Cardiac fibroblast (primary cell): ENCODE results near the gene GLDC.

Source experiments
- DNase-seq, 2 donors: peaks; one replicate each; pipeline versions ENCODE4 v3.0.0 to v3.0.0-alpha.2; 2010; ENCODE audit warnings: low read depth in 2 of 2
- H3K4me3 ChIP-seq, 2 donors: replicated peaks in 1 of 2; 1 replicate in 1 of 2; 2 replicates in 1 of 2; pipeline ENCODE4 v1.5.1; 2011; ENCODE audit warnings: low read depth in 2 of 2, low read length in 2 of 2, mild to moderate bottlenecking in 2 of 2, moderate library complexity in 1 of 2
- TF ChIP-seq, protein P1 (sequence below): IDR thresholded peaks from one replicate; pipeline ENCODE4 v1.5.1; 2011; ENCODE audit warnings: low read depth, mild to moderate bottlenecking, low read length, inconsistent platforms

The GLDC gene

DNA sequence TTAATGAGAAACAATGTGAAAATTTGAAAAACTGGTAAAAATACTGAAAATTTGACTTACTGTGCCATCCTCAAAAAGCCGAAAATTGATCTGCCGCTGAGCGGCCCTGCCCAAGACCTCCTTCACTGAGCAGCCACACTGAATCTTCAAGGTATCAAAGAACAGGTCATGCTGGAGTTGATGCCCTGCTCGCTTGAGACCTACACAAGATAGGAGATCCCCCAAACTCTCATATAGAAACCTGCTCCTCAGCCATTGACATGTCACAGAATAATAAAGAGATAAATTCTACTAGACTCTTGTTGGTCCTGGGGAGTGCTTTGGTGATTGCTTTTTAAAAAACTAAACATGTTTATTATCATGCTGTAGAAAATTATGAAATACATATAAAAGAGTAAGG lies 52.7 kb downstream of the GLDC start:
- TF ChIP-seq, protein P1, sequence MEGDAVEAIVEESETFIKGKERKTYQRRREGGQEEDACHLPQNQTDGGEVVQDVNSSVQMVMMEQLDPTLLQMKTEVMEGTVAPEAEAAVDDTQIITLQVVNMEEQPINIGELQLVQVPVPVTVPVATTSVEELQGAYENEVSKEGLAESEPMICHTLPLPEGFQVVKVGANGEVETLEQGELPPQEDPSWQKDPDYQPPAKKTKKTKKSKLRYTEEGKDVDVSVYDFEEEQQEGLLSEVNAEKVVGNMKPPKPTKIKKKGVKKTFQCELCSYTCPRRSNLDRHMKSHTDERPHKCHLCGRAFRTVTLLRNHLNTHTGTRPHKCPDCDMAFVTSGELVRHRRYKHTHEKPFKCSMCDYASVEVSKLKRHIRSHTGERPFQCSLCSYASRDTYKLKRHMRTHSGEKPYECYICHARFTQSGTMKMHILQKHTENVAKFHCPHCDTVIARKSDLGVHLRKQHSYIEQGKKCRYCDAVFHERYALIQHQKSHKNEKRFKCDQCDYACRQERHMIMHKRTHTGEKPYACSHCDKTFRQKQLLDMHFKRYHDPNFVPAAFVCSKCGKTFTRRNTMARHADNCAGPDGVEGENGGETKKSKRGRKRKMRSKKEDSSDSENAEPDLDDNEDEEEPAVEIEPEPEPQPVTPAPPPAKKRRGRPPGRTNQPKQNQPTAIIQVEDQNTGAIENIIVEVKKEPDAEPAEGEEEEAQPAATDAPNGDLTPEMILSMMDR: no peak
- no peak for DNase-seq
- H3K4me3 ChIP-seq: no peak overlapping the region

DNA sequence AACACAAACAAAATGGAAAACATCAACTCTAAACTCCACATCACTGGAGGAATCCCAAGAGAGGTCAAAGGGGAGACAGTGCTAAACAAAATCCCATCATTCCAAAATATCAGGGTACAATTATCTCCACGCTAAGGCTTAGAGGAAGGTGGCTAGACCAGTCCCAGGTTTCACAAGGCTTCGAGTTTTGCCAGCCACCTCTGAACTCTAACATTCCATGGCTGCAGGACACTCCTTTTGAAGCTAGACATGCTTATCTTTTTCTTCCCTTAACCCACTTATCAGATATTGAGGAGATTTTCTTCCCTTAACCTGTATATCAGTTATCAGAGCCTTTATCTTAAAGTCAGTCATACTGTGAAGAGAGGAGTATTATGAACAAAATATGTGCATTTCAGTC lies 53.3 kb downstream of the GLDC start:
- H3K4me3 ChIP-seq: no peak overlapping the region
- DNase-seq: no peak
- TF ChIP-seq, protein P1: no peak

DNA sequence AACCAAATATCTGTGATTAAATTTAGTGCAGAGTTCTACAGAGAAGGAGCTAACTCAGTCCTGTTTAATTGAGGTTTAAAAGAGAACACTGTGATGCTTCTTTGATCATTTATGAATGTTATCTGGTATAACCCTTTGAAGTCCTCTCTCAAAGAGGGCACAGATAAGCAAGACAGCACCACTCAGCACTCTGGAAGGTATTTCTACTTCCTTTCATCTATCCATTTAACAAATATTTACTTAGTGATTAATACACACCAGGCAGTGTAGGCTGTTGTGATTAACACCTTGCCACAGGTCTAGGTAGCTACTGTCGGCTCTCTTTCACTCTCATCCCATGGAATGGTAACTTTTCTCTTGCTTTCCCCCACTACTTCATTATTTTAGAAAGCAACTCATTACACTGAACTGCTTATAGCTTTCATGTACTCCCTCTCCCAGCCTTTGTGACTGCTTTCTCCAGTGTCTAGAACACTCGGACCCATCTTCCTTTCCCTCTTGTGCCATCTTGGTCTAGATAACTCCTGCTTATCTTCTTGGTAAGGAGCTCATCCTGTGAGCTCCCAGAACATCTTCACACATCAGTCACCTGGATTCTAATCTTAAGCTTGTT lies 54.7 kb downstream of the GLDC start:
- no peak for DNase-seq
- H3K4me3 ChIP-seq: no peak overlapping the region
- TF ChIP-seq, protein P1: no peak

DNA sequence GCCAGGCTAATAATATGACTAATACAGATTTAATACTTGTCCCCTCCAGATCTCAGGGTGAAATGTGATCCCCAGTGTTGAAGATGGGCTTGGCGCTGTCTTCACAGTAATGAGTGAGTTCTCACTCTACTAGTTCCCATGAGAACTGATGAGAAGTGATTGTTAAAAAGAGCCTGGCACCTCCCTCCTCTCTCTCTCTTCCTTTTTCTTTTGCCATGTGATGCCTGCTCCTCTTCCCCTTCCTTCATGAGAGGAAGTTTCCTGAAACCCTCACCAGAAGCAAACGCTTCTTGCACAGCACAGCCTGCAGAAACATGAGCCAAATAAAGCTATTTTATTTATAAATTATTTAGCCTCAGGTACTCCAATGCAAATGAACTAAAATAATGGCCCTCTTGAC lies 55.2 kb downstream of the GLDC start:
- TF ChIP-seq, protein P1: no peak
- no peak for DNase-seq
- no peak overlapping the region for H3K4me3 ChIP-seq

DNA sequence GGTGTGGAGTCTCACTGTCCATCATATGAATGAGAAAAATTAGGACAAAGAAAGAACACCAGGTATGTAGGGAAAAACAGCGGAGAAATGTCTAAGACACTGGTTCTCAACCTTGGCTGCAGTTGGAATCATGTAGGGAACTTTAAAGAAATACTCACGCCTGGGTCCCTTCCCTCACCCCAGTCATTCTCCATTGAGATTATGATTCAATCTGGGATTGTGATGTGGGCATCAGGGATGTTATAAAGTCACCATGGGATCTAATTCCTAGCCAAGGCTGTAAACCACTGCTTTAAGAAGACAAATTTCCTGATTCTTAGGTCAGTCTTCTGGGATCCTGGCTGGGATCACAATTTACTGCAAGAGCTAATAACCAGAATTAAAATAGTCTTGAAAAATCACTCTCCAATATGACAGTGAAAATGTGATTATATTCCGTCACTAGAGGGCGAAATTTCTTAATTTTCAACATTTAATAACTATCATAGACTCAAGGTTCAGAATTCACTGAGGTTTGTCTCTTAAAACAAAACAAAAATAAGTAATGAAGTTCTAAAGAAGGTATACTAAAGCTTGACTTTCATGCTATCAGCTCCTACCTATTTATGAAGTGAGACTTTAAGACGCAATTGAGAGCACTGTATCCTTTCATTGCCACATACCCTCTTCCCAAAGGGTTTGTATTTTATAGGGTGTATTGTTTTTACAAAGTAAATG lies 60.5 kb downstream of the GLDC start:
- TF ChIP-seq, protein P1: peak; percentile 23
- no peak overlapping the region for H3K4me3 ChIP-seq
- peak; percentile 60 to 64 for DNase-seq

DNA sequence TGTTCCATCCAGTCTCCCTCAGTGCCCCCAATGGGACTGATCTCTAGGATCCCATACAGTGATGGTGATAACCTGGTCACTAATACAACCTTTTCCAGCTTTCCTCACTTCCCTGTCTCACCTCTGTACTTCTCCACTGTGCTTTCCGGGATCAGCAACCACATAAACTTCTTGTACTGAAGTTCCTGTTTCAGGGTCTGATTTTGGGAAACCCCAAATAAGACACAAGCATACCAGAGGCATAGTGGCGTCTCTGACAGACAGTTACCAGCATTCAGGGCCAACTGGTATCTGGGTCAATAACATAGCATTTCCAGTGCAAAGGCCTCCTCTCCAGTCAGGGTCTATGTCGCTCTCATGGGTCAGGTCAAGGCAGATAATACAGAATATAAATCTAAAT lies 64.3 kb downstream of the GLDC start:
- no peak overlapping the region for H3K4me3 ChIP-seq
- TF ChIP-seq, protein P1: no peak
- DNase-seq: no peak
